Vagina (tissue), 2 donors: ENCODE results near the gene ACOXL.

Experiments
- CTCF ChIP-seq, 3 experiments: fragments of 450-650 bp in 2 of 3; fragments of 200-600 bp in 1 of 3; sonication (generic) in 1 of 3; IDR thresholded peaks; one replicate each; pipeline ENCODE4 v1.5.1; 2017 to 2019; ENCODE audit warnings: antibody characterized with exemption in 3 of 3, mild to moderate bottlenecking in 2 of 3, moderate library complexity in 2 of 3
- POLR2A ChIP-seq, 2 donors: fragments of 450-650 bp; IDR thresholded peaks; one replicate each; pipeline ENCODE4 v1.6.1; 2017; ENCODE audit warnings: antibody characterized with exemption in 2 of 2, mild to moderate bottlenecking in 2 of 2, moderate library complexity in 2 of 2
- POLR2AphosphoS5 ChIP-seq, 2 donors: sonication (generic); formaldehyde crosslinking; IDR thresholded peaks; one replicate each; pipeline ENCODE4 v1.9.0; 2017; ENCODE audit warnings: antibody characterized with exemption in 2 of 2, mild to moderate bottlenecking in 2 of 2, low read depth in 1 of 2; ENCODE audit not compliant: insufficient read depth in 1 of 2

GRCh38 chr2:111035830-111036441 lies 303.6 kb downstream of the ACOXL start:
- no peak for TF ChIP-seq POLR2AphosphoS5 (IDR thresholded peaks at IDR 0.05; ENCODE audit: insufficient read depth in 1 of 2, low read depth in 1 of 2)
- TF ChIP-seq CTCF (IDR thresholded peaks at IDR 0.05), result no peak
- no peak for TF ChIP-seq POLR2A (IDR thresholded peaks at IDR 0.05)
